Keratinocyte (primary cell): ENCODE results near the gene ADCY7. TPM values are rescaled to one million over a fixed set of nuclear protein-coding genes. Genes with fewer than 3 reads are reported as not detected.

Experiments used
- DNase-seq: peaks from one replicate; pipeline ENCODE4 v3.0.0-alpha.2; 2011; ENCODE audit warnings: low read depth, missing footprints, low spot score
- FAIRE-seq: peaks from 2 replicates; lab custom pipeline; 2011; peaks lifted over from hg19 to GRCh38; lab: Jason Lieb, UNC
- H2AFZ ChIP-seq: 2 replicates; pipeline ENCODE4 v1.6.0; 2012; ENCODE audit warnings: low read length, control low read depth, inconsistent platforms; ENCODE audit not compliant: control insufficient read depth
- H3K27ac ChIP-seq: 2 replicates; pipeline ENCODE4 v1.5.1; 2011; ENCODE audit warnings: low read length; ENCODE audit not compliant: control insufficient read depth, insufficient read depth
- H3K27me3 ChIP-seq: 3 replicates; pipeline ENCODE4 v1.6.0; 2011; ENCODE audit warnings: low read length; ENCODE audit not compliant: control insufficient read depth, insufficient read depth; ENCODE audit errors: extremely low read depth
- H3K36me3 ChIP-seq, 2 experiments: 2 replicates in 1 of 2; 3 replicates in 1 of 2; pipeline ENCODE4 v1.5.1; 2011; ENCODE audit warnings: low read length in 2 of 2, mild to moderate bottlenecking in 1 of 2; ENCODE audit not compliant: control insufficient read depth in 2 of 2, insufficient read depth in 2 of 2; ENCODE audit errors: extremely low read depth in 1 of 2
- H3K4me1 ChIP-seq: 3 replicates; pipeline ENCODE4 v1.5.1; 2011; ENCODE audit warnings: low read length; ENCODE audit not compliant: control insufficient read depth, insufficient read depth; ENCODE audit errors: extremely low read depth
- H3K4me2 ChIP-seq: 3 replicates; pipeline ENCODE4 v1.6.0; 2011; ENCODE audit warnings: low read depth, low read length; ENCODE audit not compliant: control insufficient read depth, insufficient read depth; ENCODE audit errors: extremely low read depth
- H3K4me3 ChIP-seq, 3 experiments: fragments of 200-600 bp in 1 of 3; sonication (generic) in 1 of 3; 2 replicates in 2 of 3; 3 replicates in 1 of 3; pipeline ENCODE4 v1.5.1; 2011 to 2016; ENCODE audit warnings: low read length in 3 of 3, mild to moderate bottlenecking in 3 of 3, control low read depth in 2 of 3, inconsistent platforms in 1 of 3, low read depth in 1 of 3, mixed read lengths in 1 of 3, mixed run types in 1 of 3, moderate library complexity in 1 of 3; ENCODE audit not compliant: control insufficient read depth in 2 of 3, insufficient read depth in 2 of 3; ENCODE audit errors: extremely low read depth in 1 of 3
- H3K79me2 ChIP-seq: 2 replicates; pipeline ENCODE4 v1.6.0; 2012; ENCODE audit warnings: low read length; ENCODE audit not compliant: control insufficient read depth, insufficient read depth
- H3K9ac ChIP-seq: 3 replicates; pipeline ENCODE4 v1.6.0; 2011; ENCODE audit warnings: low read length; ENCODE audit not compliant: control insufficient read depth, insufficient read depth; ENCODE audit errors: extremely low read depth
- H3K9me1 ChIP-seq: 3 replicates; pipeline ENCODE4 v1.6.0; 2011; ENCODE audit warnings: low read length; ENCODE audit not compliant: control insufficient read depth, insufficient read depth; ENCODE audit errors: extremely low read depth
- H3K9me3 ChIP-seq: 2 replicates; pipeline ENCODE4 v1.5.1; 2012; ENCODE audit warnings: low read depth, low read length; ENCODE audit not compliant: control insufficient read depth
- H4K20me1 ChIP-seq: 3 replicates; pipeline ENCODE4 v1.6.0; 2011; ENCODE audit warnings: low read length; ENCODE audit not compliant: control insufficient read depth, insufficient read depth; ENCODE audit errors: extremely low read depth
- EZH2 ChIP-seq: IDR thresholded peaks from one replicate; pipeline ENCODE4 v1.6.1; 2012; ENCODE audit warnings: inconsistent platforms, mild to moderate bottlenecking, low read length, moderate library complexity
- dilution Hi-C: fragments of 300-500 bp; cut with MboI; formaldehyde crosslinking; loops from one replicate; pipeline ENCODE4 v1.7.0; 2020; ENCODE audit warnings: low sequenced_read_pairs; ENCODE audit not compliant: extremely low pct_ligation_motif_present
- polyA plus RNA-seq, 5 experiments: library from polyadenylated mRNA; depleted of rRNA in 3 of 5; stranded (reverse) in 3 of 5; stranded (forward) in 1 of 5; unstranded in 1 of 5; fragments of >200 nt; gene quantifications; 1 replicate in 1 of 5; 2 replicates in 3 of 5; 3 replicates in 1 of 5; pipeline versions ENCODE4 v1.2.1 to v1.2.3, GENCODE V29; 2011 to 2012; ENCODE audit warnings: missing spikeins in 2 of 5, low read depth in 1 of 5, low replicate concordance in 1 of 5
- TF ChIP-seq, protein P1 (sequence below), 3 experiments: IDR thresholded peaks in 1 of 3; conservative IDR thresholded peaks in 1 of 3; optimal IDR thresholded peaks in 1 of 3; 2 replicates in 2 of 3; 3 replicates in 1 of 3; pipeline versions ENCODE3 to v1.5.1; 2011; ENCODE audit warnings: low read length in 3 of 3, mild to moderate bottlenecking in 3 of 3, moderate library complexity in 2 of 3, control low read depth in 1 of 3, inconsistent platforms in 1 of 3; ENCODE audit not compliant: insufficient read depth in 2 of 3; ENCODE audit errors: extremely low read depth in 1 of 3

The ADCY7 gene
- polyA plus RNA-seq, 1 donor (not counting 4 experiments of a cell fraction or from before 2014, with no cell fraction given), result 5.1 TPM

DNA sequence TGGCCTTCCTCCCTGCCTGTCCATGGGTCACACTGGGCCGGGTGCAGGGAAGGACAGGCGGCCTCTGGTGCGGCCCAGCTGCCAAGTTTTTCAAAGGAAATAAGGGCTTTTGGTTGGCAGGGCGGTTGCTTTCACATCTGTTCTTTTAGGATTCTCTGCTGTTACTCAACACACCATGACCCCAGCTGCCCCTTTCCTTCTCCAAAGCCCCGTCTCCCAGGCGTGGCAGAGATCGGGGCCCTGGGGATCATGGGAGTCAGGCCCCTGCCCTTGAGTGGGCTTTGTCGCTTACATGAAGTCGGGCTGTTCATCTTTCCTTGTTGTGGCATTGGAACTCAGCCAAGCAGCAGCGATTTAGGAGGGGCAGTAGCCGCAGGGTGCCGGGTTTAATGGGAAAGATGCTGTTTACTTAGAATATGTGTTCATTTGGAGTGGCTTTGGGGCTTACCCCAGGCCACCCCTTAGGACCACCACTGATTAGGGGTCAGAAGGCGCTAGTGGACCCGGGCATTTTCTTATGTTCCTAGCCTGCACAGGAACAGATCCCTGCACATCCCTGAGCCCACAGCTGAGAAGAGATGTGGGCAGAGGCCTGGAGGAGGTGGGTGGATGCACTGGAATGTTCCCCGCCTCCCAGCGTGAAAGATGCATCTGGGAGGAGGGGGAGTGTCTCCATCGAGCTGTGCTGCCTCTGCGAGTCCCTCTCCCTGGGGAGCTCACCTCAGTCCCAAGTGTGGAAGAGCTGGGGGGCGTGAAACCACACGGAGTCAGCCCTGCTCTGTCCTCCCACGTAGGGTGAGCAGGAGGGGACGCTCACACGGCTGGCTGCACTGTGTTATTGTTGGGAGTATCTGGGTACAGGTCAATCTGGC lies 6.8 kb upstream of the ADCY7 start:
- Histone ChIP-seq H3K4me2 (no peak overlapping the region), H3K9me1 (no peaks in the 10 kb centered on the region), H4K20me1 (no peaks in the 10 kb centered on the region), H2AFZ (no peak overlapping the region), H3K4me1 (peaks cover 13% of the 10 kb centered on the region), H3K27me3 (no peaks in the 10 kb centered on the region), H3K36me3 (no peaks in the 10 kb centered on the region), H3K27ac (no peak overlapping the region), H3K79me2 (no peaks in the 10 kb centered on the region), H3K4me3 (no peak overlapping the region), H3K9me3 (no peaks in the 10 kb centered on the region), H3K9ac (no peak overlapping the region)
- no peak for DNase-seq
- dilution Hi-C loops, result no loop called here
- FAIRE-seq, result no peak
- TF ChIP-seq, protein P1, sequence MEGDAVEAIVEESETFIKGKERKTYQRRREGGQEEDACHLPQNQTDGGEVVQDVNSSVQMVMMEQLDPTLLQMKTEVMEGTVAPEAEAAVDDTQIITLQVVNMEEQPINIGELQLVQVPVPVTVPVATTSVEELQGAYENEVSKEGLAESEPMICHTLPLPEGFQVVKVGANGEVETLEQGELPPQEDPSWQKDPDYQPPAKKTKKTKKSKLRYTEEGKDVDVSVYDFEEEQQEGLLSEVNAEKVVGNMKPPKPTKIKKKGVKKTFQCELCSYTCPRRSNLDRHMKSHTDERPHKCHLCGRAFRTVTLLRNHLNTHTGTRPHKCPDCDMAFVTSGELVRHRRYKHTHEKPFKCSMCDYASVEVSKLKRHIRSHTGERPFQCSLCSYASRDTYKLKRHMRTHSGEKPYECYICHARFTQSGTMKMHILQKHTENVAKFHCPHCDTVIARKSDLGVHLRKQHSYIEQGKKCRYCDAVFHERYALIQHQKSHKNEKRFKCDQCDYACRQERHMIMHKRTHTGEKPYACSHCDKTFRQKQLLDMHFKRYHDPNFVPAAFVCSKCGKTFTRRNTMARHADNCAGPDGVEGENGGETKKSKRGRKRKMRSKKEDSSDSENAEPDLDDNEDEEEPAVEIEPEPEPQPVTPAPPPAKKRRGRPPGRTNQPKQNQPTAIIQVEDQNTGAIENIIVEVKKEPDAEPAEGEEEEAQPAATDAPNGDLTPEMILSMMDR (optimal IDR thresholded peaks at IDR 0.05 in 1 of 3, IDR thresholded peaks at IDR 0.05 in 1 of 3, conservative IDR thresholded peaks at IDR 0.05 in 1 of 3; ENCODE audit: extremely low read depth in 1 of 3, insufficient read depth in 2 of 3, low read length in 3 of 3), result no peak
- TF ChIP-seq EZH2, result no peak

DNA sequence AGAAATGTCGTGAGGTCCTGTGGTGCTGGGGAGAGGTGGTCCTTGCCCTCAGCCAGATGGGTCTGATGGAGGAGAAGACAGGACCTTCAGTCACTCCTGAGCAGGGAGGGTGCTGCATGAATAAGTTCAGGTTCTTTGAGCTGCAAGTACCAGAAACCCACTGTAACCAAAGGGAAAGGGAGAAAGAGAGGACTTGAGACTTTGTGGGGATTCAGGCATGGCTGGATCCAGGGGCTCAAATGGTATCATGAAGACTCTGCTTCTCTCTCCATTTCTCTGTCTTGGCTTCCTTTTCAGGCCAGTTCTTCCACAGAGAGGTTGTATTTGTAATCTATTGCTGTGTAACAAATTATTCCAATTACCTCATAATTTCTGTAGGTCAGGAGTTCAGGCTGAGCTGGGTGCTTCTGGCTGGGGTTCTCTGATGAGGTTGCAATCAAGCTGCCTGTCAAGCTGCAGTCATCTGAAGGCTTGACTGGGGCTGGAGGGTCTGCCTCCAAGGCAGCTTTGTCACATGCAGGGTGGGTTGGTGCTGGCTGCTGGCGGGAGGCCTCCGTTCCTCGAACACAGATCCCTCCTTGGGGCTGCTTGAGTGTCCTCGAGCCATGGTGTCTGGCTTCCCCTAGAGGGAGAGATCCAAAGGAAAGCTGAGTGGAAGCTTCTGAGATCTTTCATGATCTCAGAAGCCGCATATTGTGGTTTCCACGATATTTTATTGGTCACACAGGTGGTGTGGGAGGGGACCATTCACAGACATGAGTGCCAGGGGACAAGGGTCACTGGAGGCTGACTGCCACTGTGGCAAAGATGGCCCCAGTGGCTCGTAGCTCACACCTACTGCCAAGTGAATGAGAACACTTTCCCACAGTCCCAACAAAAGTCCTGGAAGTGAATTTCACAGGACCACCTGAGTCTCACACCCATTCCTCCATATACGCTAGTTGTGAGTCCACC lies 5.9 kb upstream of the ADCY7 start:
- FAIRE-seq, result no peak
- TF ChIP-seq EZH2, result no peak
- TF ChIP-seq, protein P1 (optimal IDR thresholded peaks at IDR 0.05 in 1 of 3, IDR thresholded peaks at IDR 0.05 in 1 of 3, conservative IDR thresholded peaks at IDR 0.05 in 1 of 3; ENCODE audit: extremely low read depth in 1 of 3, insufficient read depth in 2 of 3, low read length in 3 of 3), result no peak

More for the DNA sequence above, 5.9 kb upstream of the ADCY7 start:
- Histone ChIP-seq H3K27ac (no peak overlapping the region), H3K27me3 (no peaks in the 10 kb centered on the region), H3K9me3 (no peaks in the 10 kb centered on the region), H3K4me3 (no peak overlapping the region), H4K20me1 (no peaks in the 10 kb centered on the region), H3K9ac (no peak overlapping the region), H3K9me1 (no peaks in the 10 kb centered on the region), H2AFZ (no peak overlapping the region), H3K79me2 (no peaks in the 10 kb centered on the region), H3K4me1 (peaks cover 13% of the 10 kb centered on the region), H3K4me2 (no peak overlapping the region), H3K36me3 (no peaks in the 10 kb centered on the region)
- no peak for DNase-seq
- dilution Hi-C loops, result no loop called here
